ENCODE data around the gene TMIE.
"Not testable (repeated sequence)": the region's sequence is repeated elsewhere in the genome, so short reads cannot be mapped to it uniquely, and the experiment has no call there.

TMIE gene

DNA sequence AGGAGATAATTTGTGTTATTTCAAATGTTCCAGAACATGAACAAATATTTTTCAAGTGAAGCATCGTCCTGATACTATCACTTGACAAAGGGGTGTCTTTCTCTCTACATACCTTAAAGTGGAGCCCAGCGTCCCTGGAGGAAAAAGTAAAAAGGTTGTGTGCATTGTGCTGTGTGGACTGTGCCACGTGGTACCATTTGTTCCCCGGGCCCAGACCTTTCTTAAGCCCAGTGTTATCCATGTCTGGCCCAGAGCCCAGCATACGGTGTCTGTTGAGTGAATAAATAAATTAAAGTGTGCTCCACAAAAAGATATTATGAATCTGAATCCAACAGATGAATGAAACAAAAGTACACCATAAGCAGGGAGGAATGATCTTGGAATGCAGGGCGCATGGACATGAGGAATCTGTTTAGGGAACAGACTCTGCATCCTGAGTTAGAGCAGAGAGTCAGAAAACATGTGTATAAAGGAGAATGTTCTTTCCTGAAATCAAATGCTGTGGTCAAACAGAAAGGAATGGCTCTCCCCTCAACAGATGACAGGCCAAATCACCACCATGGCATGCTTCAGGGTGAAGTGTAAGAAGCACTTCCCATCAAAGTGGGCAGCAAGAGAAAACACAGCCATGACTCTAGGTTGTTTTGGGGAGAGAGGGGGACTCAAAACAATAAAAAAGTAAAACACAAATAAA, 24.6 kb downstream of the TMIE start:
- DNase-seq (ENCODE audit: low spot score): no peak

DNA sequence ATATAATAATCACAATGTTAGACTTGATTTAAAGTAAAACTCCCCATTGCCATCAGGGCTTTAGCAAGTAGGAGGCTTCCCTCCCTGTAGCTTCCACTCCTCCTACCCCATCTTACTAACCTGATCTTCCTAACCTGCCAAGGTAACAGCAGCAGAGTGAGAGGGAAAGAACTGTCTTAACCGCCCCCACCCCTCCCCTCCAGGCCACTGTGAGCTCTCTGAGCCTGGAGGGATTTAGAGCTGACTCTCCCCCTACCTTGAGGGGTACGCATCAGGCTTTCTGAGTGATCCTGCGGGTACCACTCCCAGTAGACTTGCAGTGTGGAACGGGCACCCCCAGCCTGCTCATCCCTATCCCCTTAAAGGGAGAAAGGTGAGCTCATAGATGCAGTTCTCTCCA, 27.8 kb downstream of the TMIE start:
- no peak for DNase-seq (ENCODE audit: low spot score)

DNA sequence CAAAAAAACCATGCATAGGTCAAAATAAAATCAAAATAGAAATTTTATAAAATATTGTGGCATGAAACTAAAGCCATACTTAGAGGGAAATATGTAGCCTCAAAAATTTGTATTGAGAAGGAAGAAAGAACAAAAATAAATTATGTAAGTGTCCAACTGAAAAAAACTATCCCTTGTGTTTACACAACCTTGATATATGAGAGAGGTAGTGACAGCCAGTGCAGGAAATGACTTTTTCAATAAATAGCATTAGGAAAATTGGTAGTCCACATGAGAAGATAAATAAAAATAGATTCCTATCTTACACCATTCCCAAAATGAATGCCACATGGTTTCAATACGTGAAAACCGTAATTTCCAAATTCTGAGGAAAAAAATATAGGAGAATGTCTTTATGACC, 29.6 kb downstream of the TMIE start:
- DNase-seq (ENCODE audit: low spot score): no peak

DNA sequence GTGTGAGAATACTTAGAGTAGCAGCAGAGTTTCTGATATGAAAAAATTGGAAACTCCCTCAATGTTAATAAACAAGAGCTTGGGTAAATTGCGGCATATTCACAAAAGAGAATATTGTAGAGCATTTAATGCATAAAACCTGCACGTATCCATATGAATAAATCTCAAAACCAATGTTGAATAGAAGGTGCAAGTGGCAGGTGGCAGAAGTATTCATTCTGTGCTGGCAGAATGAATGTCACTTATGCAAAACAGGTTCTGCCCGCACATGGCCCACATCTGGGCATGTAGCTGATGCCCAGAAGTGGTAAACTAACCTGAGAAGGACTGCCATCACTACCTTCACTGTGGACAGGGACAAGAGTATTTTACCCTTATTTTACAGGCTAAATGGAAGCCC, 30.6 kb downstream of the TMIE start:
- DNase-seq (ENCODE audit: low spot score): no peak

DNA sequence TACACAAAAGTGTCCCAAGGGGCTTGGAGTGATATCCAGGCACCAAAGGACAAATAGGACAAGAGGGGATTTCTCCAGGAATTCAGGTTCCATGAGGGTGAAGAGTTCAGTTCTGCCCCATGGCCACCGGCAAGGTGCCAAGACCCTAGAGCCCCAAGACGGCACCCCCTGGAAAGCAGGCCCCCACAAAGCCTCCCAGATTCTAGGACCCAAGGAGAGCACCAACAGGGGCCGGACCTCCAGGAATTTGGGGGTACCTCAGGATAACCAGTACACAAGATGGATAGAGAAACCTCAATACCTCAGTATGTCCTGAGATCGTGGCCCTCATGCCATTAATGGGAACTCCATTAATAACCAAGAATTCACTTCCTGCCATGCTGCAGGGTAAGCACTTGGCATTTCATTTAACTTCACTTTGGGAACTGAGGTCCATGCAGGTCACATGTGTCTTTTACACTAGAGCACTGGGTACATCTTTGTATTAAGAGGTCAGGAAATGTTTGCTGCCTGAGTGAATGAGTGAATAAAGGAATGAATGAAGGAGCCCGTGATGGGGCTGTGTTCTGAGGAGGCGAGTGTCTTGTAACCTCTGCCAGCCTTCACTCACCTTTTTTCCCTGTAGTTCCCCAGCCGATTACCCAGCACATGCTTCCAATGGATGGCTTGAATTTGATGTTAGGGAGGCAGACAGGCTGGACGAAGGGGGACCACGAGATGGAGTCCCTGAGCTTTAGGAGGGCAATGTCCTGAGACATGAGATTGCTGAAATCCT, 32.0 kb downstream of the TMIE start:
- no peak for DNase-seq (ENCODE audit: low spot score)

DNA sequence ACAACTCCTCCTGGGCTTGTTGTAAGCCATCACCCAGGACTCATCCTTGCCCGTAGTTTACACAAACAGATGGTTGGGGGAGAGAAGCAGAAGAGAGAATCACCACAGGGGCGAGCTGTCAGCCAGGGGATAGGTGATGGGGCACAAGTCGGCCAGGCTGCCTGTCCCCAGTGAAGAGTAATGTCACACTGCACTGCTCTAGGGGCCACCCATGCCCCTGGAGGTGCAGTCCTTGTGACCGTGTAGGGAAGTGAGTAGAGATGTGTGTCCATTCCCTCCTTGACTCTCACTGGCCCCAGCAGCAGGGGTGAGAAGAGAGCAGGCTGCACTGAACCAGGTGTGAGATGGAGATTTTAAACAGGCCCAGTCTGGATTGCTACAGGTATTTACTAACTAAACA, 33.6 kb downstream of the TMIE start:
- no peak for DNase-seq (ENCODE audit: low spot score)

DNA sequence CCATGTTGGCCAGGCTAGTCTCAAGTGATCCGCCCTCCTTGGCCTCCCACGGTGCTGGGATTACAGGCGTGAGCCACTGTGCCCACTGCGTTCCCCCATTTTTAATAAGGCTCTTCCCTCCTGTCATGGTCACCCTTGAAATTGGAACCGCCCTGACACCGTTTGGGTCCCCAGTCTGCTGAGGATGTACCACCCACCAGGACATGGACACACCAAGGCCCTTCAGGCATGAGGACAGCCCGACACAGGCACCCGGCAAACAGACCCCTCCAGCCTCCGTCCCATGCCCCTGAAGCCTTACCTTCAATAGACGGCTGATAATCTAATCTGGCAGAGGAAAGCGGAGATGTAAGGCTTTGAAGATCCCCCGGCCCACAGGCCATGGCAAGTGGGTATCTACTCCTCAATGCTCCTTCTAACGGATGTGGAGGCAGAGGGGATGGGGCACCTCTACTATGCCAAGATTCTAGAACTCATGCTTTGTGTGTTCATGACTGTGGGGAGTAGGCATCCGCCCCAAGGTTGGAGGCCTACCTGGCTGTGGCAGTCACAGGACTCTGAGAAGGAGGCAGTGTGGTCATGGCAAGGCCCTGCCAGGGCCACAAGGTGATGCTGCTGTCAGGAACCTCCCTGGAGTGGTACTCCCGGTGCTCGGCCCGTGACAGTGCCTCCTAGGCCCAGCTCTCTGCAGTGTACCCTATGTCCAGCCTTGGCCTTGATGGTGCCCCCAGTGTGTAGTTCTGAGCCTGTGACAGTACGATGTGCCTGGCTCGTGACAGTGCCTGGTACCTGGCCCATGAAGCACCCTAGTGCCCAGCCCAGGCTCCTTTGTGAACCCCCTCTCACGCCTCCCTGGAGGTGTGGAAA, 35.0 kb downstream of the TMIE start:
- DNase-seq (ENCODE audit: low spot score): no peak

DNA sequence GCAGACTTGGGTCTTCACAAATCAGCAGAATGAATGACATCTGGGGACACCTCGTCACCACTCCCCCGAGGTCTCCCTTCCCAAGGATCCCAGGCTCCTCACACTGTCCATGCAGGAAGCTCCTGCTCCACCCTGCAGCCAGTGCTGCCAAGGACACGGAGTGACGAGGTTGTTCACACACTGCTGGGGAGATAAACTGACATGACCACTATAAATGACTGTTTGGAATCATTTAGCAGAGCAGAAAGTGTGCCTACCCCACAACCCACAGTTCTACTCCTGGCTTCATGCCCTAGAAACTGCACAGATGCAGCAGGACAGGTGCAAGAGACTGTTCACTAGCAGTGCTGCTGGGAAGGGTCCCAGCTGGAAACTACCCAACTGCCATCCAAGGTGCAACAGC, 36.1 kb downstream of the TMIE start:
- no peak for DNase-seq (ENCODE audit: low spot score)

DNA sequence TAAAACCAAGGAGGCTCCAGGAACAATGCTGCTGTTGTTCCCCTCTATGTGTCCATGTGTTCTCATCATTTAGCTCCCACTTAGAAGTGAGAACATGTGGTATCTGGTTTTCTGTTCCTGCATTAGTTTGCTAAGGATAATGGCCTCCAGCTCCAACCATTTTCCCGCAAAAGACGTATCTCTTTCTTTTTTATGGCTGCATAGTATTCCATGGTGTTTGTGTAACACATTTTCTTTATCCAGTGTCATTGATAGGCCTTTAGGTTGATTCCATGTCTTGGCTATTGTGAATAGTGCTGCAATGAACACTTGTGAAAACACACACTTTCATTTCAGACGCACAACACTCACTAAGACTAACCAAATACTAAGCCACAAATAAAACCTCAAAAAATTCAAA, 38.4 kb downstream of the TMIE start:
- not testable (repeated sequence) for DNase-seq (ENCODE audit: low spot score)

DNA sequence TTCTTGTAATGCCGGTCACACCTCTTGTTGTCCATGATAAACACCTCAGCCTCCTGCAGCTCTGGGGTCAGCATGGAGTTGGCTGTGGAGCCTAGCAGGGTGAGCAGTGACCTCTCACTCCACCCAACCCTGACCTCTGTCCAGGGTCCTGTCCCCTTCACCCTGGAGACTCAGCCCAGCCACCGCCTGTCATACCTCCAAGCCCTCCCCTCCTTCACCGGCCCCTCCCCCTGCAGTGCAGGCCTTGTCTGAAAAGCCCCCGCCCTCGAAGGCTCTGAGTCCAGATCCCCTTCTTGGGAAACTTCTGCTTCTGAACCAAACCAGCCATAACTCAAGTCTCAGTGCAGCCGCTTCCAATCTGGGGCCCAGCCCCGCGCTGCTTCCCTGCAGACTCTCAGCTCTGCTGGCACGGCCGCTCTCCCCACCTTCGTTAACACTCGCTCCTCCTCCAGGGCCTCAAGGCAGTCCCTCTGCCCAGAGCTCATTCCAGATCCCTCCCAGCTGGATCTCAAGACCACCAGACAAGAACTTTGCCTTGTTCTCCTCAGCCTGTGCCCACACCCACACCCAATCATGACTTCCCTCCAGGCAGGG, 41.9 kb downstream of the TMIE start:
- no peak for DNase-seq (ENCODE audit: low spot score)

DNA sequence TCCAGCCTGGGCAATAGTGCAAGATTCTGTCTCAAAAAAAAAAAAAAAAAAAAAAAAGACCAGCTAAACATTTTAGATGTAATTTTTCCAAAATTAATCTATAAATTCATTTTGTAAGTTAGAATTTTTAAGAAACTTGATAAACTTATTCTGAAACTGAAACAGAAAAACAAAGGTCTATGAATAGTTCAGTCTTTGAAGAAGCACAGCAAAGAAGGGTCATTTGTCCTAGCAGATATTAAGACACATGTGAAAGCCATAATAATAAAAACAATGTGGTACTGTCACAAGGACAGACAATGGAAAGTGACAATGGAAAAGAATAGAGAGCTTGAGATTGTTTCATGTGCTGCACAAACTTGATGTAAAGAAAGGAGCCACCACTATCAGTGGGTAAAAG, 45.5 kb downstream of the TMIE start:
- no peak for DNase-seq (ENCODE audit: low spot score)

DNA sequence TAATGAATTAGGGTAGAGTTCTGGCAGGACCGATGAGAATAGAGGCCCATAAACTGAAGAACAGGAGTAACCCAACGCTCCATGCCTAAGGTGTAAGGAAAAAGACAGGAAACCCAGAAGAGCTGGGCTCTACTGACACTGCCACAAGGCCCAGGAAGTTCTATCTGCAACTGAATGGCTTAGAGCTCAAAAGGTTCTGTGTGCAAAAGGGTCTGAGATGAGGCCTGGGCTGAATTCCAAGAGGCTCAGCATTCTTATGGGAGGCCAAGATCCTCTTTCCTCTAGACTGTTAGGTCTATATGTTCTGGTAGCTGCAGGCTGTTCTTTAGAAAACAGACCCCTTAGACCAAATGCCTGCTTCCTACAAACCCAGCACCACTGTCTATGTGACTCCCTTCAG, 47.0 kb downstream of the TMIE start:
- DNase-seq (ENCODE audit: low spot score): no peak

DNA sequence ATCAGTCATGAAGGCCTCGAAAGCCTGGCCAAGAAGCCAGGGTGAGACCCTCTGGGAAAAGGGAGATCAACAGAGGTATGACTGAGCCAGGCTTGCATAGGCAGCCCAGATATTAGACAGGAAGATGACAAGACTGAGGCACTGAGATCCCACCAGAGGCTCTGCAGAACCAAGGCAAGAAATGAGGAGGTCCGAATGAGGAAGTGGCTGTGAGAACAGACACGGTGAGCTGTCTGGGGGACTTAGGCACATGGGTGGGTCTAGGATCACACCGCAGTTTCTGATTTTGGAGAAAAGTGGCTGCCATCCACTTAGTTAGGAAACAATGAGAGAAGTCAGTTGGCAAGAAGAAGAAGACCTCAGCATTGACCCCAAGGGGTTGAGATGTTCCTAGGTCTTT, 47.9 kb downstream of the TMIE start:
- no peak for DNase-seq (ENCODE audit: low spot score)

DNA sequence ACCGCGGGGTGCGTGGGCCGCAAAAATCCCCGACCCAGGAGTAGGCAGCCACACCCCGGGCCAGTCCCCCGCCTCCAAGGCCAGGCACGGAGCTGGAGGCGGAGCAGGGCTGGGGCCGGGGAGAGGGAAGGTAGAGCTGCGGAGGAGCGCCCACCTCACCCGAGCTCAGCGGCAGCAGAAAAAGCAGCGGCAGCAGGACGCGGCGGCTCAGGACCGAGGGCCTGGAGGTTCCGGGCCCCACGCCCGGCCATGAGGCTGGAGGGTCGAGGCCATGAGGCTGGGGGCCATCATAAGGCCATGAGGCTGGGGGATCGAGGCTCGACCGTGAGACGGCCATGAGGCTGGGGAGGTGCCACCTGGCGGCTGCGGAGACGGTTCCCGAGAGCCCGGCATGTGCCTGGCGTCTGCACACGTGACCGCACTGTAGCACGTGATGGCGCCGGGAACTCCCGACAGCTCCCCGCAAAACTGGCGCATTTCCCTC, 49.4 kb downstream of the TMIE start:
- no peak for DNase-seq (ENCODE audit: low spot score)

DNA sequence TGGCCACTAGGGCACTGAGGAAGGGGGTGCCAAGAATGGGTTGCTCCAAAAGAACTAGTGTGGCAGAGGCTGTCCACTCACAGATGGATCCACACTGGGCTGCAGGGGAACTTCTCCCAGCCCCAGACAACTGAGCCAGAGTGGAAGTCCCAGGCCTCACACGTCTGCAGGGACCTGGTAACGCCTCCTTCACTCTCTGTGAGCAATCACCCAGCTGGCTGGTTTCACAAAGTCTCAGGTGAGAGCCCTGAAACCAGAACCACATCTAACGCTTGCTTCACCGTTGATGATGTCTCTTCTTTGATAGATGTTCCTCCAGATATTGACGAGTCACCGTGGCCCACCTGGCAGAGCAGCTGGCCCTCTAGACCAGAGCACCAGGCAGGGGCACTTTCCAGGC, 51.9 kb downstream of the TMIE start:
- DNase-seq (ENCODE audit: low spot score): not testable (repeated sequence)

DNA sequence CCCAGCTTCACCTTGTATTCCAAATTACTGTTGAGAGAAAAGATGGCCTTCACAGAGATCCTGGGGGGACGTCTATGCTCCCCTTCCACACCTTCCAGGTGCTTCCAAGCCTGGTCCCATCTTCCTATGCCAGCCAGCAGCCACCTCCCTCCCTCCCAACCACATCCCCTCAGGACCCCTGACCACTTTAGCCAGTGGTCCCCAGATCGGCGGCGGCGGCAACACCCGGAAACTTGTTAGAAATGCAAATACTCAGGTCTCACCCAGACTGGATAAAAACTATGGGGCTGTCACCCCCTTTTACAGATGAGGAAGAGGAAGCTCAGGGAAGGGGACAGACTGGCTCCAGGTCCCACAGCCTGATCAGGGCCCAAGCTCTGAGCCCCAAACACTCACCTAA, 54.5 kb downstream of the TMIE start:
- DNase-seq (ENCODE audit: low spot score): no peak

DNA sequence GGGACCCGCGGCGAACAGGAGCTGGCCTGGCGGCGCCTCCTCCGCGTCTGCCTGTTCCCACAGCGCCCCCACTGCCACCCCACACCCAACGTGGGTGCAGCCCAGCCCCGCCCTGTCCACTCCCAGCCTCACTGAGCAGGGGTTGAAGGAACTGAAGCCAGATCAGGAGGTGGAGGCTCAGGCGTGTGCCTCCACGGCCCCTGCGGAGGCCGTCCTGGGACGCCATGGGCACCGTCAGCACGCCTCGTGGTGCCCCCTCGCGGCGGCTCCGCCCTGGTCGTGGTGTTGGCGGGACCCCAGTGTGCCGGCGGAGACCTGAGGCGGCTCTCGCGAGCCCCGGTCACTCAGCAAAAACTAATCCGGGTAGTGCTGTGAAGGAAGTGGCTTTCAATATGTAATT, 55.5 kb downstream of the TMIE start:
- DNase-seq (ENCODE audit: low spot score): no peak

DNA sequence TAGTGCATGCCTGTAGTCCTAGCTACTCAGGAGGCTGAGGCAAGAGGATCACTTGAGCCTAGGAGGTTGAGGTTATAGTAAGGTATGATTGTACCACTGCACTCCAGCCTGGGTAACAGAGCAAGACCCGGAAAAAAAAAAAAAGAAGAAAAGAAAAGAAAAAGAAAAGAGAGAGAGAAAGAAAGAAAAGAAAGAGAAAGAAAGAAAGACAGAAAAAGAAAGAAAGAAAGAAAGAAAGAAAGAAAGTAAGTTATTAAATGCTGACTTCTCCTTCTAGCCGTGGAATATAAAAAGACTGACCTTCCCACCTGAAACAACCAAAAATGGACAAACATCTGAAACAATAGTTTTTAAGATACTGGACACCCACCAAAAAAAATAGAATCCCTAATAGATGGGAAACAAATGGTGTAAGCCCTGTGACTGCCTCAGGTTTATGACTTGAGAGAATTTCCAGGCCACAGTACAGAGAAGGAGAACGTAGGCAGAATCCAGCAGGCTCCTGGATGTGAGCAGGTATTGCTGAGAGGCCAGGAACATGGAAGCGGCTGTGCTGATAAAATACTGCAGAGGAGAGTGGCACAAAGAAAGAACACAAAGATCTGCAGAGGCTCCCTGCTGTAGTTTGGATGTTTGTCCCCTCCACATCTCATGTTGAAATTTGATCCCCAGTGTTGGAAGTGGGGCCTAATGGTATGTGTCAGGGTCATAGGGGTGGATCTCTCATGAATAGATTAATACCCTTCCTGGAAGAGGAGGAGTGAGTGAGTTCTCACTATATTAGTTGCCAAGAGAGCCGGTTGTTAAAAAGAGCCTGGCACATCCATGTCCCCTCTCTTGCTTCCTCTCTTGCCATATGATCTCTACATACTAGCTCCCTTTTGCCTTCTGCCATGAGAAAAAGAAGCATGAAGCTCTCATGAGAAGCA, 58.3 kb downstream of the TMIE start:
- no peak for DNase-seq (ENCODE audit: low spot score)
